IPS-NIHi7 (cell line): ENCODE data around the gene EDDM13.
"Not testable (repeated sequence)": the region's sequence is repeated elsewhere in the genome, so short reads cannot be mapped to it uniquely, and the experiment has no call there.

ENCODE experiments used
- DNase-seq: peaks from one replicate; pipeline ENCODE4 v3.0.0; 2012; ENCODE audit warnings: mixed read lengths; ENCODE audit errors: extremely low spot score

EDDM13 gene

GRCh38 chr19:56295531-56296455 lies 23.2 kb downstream of the EDDM13 start:
- no peak for DNase-seq

DNA sequence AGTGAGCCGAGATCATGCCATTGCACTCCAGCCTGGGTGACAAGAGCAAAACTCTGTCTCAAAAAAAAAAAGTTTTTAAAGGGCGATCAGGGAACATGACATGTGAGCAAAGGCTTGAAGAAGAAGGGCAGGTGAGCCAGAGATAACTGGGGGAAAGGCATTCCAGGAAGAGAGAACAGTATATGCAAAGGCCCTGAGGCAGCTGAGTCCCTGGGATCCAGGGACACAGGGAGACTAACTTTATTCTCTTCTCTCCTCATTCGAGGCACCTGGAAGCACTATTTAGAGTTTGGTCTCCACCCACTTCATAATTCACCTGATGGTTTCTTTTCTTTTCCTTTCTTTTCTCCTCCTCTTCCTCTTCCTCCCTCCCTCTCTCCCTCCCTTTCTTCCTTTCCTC lies 24.5 kb downstream of the EDDM13 start:
- no peak for DNase-seq

- DNase-seq: no peak
These were observed 27.1 kb downstream of the EDDM13 start for GRCh38 chr19:56299688-56300087.

- no peak for DNase-seq
These were observed 28.6 kb downstream of the EDDM13 start for GRCh38 chr19:56301155-56301554.

DNA sequence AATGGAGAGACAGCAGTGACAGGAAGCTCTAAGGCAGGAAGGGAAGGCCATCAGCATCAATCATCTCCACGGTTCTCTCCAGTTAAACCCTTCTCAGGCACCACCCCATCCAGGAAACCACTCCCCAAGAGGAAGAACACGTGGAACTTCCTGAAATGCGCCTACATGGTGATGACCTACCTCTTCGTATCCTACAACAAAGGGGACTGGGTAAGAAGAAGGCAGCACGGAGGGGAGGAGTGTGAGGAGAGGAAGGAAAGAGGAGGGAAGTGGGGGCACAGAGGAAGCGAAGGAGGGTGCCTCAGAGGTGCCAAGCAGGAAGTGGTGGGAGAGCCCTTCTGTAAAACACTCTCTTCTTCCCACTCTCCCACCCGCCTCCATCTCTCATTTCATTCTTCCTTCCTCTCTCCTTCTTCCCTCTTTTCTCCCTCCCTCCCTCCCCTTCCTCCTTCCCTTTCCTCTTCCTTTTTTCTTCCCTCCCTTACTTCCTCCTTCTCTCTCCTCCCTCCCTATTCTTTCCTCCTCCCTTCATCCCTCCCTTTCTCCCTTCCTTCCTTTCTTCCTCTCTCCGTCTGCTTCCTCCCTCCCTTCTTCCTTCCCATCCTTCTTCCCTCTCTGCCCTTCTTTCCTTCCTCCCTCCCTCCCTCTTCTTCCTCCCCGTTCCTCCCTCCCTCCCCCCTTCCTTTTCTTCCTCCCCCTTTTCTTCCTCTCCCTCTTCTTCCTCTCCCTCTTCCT lies 29.5 kb downstream of the EDDM13 start:
- DNase-seq: no peak

DNA sequence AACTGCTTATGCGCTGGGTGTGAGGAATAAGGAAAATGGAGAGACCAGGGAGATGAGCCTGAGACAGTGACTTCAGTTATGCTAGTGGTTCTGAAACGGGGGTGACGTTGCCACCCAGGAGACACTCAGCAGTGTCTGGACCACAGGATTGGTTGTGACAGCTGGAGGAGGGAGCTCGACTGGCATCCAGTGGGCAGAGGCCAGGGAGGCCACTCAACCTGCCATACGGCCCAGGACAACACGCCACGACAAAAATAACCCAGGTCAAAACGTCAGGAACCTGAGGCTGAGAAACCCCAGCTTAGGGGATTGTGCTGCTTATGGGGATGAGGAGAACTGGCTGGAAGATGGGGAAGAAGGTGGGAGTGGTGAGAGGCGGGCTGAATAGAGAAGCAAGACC lies 31.7 kb downstream of the EDDM13 start:
- DNase-seq: no peak

DNA sequence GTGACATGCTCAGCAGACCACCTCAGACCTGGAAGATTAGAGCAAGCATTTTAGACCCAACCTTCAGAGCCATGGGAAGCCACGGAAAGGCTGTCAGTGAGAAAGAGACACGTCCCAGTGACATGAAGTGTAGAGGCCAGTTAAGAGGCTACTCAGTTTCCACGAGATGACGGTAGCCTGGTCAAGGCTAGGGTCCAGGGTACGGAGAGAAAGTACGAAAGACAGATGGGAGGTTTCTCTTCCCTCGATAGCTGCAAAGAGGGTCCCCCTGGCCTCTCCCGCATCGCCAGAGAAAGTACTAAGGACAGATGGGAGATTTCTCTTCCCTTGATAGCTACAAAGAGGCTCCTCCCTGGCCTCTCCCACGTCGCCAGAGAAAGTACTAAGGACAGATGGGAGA lies 33.5 kb downstream of the EDDM13 start:
- DNase-seq: no peak

DNA sequence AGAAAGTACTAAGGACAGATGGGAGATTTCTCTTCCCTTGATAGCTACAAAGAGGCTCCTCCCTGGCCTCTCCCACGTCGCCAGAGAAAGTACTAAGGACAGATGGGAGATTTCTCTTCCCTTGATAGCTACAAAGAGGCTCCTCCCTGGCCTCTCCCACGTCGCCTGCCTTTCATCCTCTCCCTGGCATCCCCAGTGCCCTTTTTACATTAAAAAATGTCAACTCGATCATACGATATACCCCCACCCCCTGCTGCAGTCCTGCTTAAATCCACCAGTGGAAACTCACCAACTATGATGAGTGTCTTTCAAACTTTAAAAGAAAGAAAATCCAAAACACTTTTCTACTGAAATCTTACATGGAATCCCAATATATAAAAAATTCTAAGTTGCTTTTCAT lies 34.5 kb downstream of the EDDM13 start:
- not testable (repeated sequence) for DNase-seq

DNA sequence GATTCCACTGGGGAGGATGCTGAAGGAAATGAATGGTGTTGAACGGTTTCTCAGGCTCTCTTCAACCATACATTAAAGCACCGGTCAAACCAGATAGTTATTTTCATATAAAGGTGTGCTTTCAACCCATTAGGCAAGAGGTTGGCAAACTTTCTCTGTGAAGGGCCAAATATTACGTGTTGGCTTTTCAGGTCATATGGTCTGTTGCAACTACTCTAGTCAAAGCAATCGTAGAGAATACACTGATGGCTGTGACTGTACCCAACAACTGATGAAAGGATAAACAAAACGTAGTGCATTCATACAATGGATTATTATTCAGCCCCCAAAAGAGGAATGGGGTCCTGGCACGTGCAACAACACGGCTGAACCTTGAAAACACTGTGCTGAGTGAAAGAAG lies 36.2 kb downstream of the EDDM13 start:
- DNase-seq: no peak

- peak; percentile 89 for DNase-seq
These were observed 37.1 kb downstream of the EDDM13 start for GRCh38 chr19:56309511-56310185.

DNA sequence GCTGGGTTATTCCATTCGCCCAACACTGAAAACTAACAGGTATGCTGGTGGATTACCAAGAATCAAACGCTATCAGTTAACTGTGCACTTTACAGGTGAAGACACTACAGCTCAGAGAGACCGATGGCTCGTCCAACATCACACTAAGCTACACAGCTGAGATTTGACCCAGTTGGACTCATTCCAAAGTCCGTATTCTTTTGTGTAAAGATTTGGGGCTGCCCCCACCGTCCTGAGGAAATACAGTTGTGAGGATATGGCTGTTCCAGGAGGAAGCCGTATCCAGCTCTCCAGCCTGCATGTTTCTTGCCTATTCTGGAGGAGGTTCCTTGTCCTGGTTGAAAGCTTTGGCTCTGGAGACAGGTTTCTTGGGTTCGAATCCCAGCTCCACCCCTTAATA lies 37.9 kb downstream of the EDDM13 start:
- DNase-seq: no peak

DNA sequence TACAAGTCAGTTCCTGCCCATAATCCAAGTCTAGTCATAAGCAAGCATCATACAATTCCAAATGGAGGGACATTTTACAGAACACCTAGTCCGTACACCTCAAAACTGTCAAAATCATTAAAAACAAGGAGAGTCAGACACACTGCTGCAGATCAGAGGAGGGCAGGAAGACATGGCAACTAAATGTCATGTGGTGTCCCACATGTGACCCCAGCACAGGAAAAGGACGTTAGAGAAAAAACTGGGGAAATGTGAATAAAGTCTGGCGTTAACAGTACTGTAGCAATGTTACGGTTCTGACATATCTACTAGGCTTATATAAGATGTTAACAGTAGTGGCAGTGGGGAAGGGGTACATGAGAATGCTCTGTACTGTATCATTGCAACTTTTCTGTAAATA lies 39.8 kb downstream of the EDDM13 start:
- DNase-seq: no peak

- no peak for DNase-seq
These were observed 40.5 kb downstream of the EDDM13 start for GRCh38 chr19:56312787-56313657.

GRCh38 chr19:56314018-56314380 lies 41.5 kb downstream of the EDDM13 start:
- DNase-seq: peak; percentile 37

DNA sequence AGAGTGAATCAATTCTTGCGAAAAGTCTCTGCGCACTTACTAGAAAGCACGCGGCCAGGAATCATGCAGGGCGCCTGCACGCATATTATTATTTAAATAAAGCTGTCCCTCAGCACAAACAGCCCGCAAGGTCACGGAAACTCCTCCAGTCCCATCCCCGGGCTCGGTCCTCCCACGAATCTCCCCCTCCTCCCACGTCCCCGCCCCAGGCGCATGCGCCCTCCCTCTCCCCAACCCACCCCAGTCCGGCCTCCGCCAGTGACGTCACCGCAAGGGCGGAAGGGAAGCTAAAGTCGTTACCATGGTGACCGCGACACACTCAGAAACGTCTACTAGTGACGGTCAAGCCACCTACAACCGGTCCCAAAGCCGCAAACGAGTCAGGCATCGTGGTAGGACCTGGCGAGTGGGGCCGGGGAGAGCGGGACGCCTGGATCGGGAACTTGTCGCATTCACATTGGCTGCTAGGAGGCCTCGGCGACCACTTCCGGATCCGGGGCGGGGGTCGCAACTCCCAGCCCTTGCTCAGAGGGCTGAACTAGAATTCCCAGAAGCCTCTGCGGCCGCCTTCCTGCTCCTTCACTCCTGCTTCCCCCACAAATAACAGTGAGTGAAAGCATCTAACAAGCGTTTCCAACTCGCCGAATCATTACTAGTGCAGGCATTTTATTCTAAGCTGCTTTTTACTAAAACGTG lies 42.0 kb downstream of the EDDM13 start, which contains the start of gene ZSCAN5A:
Gene ZSCAN5A (minus strand): TSS at position 459 of the 696 bp plus-strand sequence. CDS start 89,793 bp downstream, outside the sequence.
- peak; percentile 97 for DNase-seq

GRCh38 chr19:56315077-56315828 lies 42.7 kb downstream of the EDDM13 start:
- peak; percentile 95 for DNase-seq

- DNase-seq: no peak
These were observed 44.2 kb downstream of the EDDM13 start for GRCh38 chr19:56316728-56317127.

DNA sequence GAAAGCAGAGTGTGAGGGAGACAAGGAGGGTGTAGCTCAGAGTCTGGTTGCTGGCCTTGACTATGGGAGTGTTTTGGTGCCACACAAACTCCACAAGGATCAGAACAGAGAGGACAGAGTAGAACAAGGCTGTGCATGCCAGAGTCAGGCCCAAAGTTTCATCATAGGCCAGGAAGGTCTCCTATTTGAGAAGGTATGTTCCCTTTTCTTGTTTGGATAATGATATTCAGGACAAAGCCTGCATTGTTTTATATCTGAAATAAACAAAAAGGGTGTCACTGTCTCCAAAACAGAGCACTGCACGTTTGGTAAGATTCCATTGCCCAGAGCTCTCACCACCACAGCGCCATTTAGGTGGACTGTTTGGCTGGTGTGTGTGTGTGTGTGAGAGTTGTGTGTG lies 45.2 kb downstream of the EDDM13 start:
- DNase-seq: no peak

GRCh38 chr19:56319991-56320390 lies 47.4 kb downstream of the EDDM13 start:
- no peak for DNase-seq
